Keratinocyte (primary cell): ENCODE data around the gene VTI1A. TPM values are rescaled to one million over a fixed set of nuclear protein-coding genes. Genes with fewer than 3 reads are reported as not detected.

Source experiments
- DNase-seq: peaks from one replicate; pipeline ENCODE4 v3.0.0-alpha.2; 2011; ENCODE audit warnings: low read depth, missing footprints, low spot score
- FAIRE-seq: peaks from 2 replicates; lab custom pipeline; 2011; peaks lifted over from hg19 to GRCh38; lab: Jason Lieb, UNC
- H2AFZ ChIP-seq: 2 replicates; pipeline ENCODE4 v1.6.0; 2012; ENCODE audit warnings: low read length, control low read depth, inconsistent platforms; ENCODE audit not compliant: control insufficient read depth
- H3K27ac ChIP-seq: 2 replicates; pipeline ENCODE4 v1.5.1; 2011; ENCODE audit warnings: low read length; ENCODE audit not compliant: control insufficient read depth, insufficient read depth
- H3K27me3 ChIP-seq: 3 replicates; pipeline ENCODE4 v1.6.0; 2011; ENCODE audit warnings: low read length; ENCODE audit not compliant: control insufficient read depth, insufficient read depth; ENCODE audit errors: extremely low read depth
- H3K36me3 ChIP-seq, 2 experiments: 2 replicates in 1 of 2; 3 replicates in 1 of 2; pipeline ENCODE4 v1.5.1; 2011; ENCODE audit warnings: low read length in 2 of 2, mild to moderate bottlenecking in 1 of 2; ENCODE audit not compliant: control insufficient read depth in 2 of 2, insufficient read depth in 2 of 2; ENCODE audit errors: extremely low read depth in 1 of 2
- H3K4me1 ChIP-seq: 3 replicates; pipeline ENCODE4 v1.5.1; 2011; ENCODE audit warnings: low read length; ENCODE audit not compliant: control insufficient read depth, insufficient read depth; ENCODE audit errors: extremely low read depth
- H3K4me2 ChIP-seq: 3 replicates; pipeline ENCODE4 v1.6.0; 2011; ENCODE audit warnings: low read depth, low read length; ENCODE audit not compliant: control insufficient read depth, insufficient read depth; ENCODE audit errors: extremely low read depth
- H3K4me3 ChIP-seq, 3 experiments: fragments of 200-600 bp in 1 of 3; sonication (generic) in 1 of 3; 2 replicates in 2 of 3; 3 replicates in 1 of 3; pipeline ENCODE4 v1.5.1; 2011 to 2016; ENCODE audit warnings: low read length in 3 of 3, mild to moderate bottlenecking in 3 of 3, control low read depth in 2 of 3, inconsistent platforms in 1 of 3, low read depth in 1 of 3, mixed read lengths in 1 of 3, mixed run types in 1 of 3, moderate library complexity in 1 of 3; ENCODE audit not compliant: control insufficient read depth in 2 of 3, insufficient read depth in 2 of 3; ENCODE audit errors: extremely low read depth in 1 of 3
- H3K79me2 ChIP-seq: 2 replicates; pipeline ENCODE4 v1.6.0; 2012; ENCODE audit warnings: low read length; ENCODE audit not compliant: control insufficient read depth, insufficient read depth
- H3K9ac ChIP-seq: 3 replicates; pipeline ENCODE4 v1.6.0; 2011; ENCODE audit warnings: low read length; ENCODE audit not compliant: control insufficient read depth, insufficient read depth; ENCODE audit errors: extremely low read depth
- H3K9me1 ChIP-seq: 3 replicates; pipeline ENCODE4 v1.6.0; 2011; ENCODE audit warnings: low read length; ENCODE audit not compliant: control insufficient read depth, insufficient read depth; ENCODE audit errors: extremely low read depth
- H3K9me3 ChIP-seq: 2 replicates; pipeline ENCODE4 v1.5.1; 2012; ENCODE audit warnings: low read depth, low read length; ENCODE audit not compliant: control insufficient read depth
- H4K20me1 ChIP-seq: 3 replicates; pipeline ENCODE4 v1.6.0; 2011; ENCODE audit warnings: low read length; ENCODE audit not compliant: control insufficient read depth, insufficient read depth; ENCODE audit errors: extremely low read depth
- EZH2 ChIP-seq: IDR thresholded peaks from one replicate; pipeline ENCODE4 v1.6.1; 2012; ENCODE audit warnings: inconsistent platforms, mild to moderate bottlenecking, low read length, moderate library complexity
- dilution Hi-C: fragments of 300-500 bp; cut with MboI; formaldehyde crosslinking; loops from one replicate; pipeline ENCODE4 v1.7.0; 2020; ENCODE audit warnings: low sequenced_read_pairs; ENCODE audit not compliant: extremely low pct_ligation_motif_present
- polyA plus RNA-seq, 5 experiments: library from polyadenylated mRNA; depleted of rRNA in 3 of 5; stranded (reverse) in 3 of 5; stranded (forward) in 1 of 5; unstranded in 1 of 5; fragments of >200 nt; gene quantifications; 1 replicate in 1 of 5; 2 replicates in 3 of 5; 3 replicates in 1 of 5; pipeline versions ENCODE4 v1.2.1 to v1.2.3, GENCODE V29; 2011 to 2012; ENCODE audit warnings: missing spikeins in 2 of 5, low read depth in 1 of 5, low replicate concordance in 1 of 5
- TF ChIP-seq, protein P1 (sequence below), 3 experiments: IDR thresholded peaks in 1 of 3; conservative IDR thresholded peaks in 1 of 3; optimal IDR thresholded peaks in 1 of 3; 2 replicates in 2 of 3; 3 replicates in 1 of 3; pipeline versions ENCODE3 to v1.5.1; 2011; ENCODE audit warnings: low read length in 3 of 3, mild to moderate bottlenecking in 3 of 3, moderate library complexity in 2 of 3, control low read depth in 1 of 3, inconsistent platforms in 1 of 3; ENCODE audit not compliant: insufficient read depth in 2 of 3; ENCODE audit errors: extremely low read depth in 1 of 3

Gene VTI1A
- polyA plus RNA-seq, 1 donor (not counting 4 experiments of a cell fraction or from before 2014, with no cell fraction given), result 18.5 TPM

DNA sequence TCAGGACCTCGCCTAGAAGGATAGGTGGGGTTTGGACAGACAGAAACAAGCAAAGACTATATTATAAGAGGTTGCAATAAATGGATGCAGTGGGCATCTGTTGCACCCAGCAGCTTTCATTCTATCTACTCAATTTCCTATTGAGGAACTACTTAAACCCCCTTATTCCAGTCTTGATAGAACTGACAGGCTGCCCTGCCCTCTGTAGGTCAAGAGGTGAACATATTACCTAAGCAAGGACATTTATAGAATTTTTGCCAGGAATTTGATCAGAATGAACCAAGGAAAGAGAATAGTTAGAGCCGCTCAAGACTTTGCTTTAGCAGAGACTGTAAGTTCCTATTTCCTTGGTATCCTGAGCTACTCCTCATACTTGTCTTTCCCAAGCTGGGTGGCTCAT lies 9.5 kb downstream of the VTI1A start:
- Histone ChIP-seq H3K9me1 (no peaks in the 10 kb centered on the region), H3K9me3 (no peaks in the 10 kb centered on the region), H3K27me3 (no peaks in the 10 kb centered on the region), H2AFZ (no peak overlapping the region), H3K4me3 (no peak overlapping the region), H3K9ac (no peak overlapping the region), H3K4me1 (peaks cover 14% of the 10 kb centered on the region), H3K36me3 (no peaks in the 10 kb centered on the region), H3K4me2 (no peak overlapping the region), H3K79me2 (peaks cover 16% of the 10 kb centered on the region), H3K27ac (peak overlapping the region; percentile 6), H4K20me1 (no peaks in the 10 kb centered on the region)
- dilution Hi-C loops, result no loop called here
- TF ChIP-seq, protein P1, sequence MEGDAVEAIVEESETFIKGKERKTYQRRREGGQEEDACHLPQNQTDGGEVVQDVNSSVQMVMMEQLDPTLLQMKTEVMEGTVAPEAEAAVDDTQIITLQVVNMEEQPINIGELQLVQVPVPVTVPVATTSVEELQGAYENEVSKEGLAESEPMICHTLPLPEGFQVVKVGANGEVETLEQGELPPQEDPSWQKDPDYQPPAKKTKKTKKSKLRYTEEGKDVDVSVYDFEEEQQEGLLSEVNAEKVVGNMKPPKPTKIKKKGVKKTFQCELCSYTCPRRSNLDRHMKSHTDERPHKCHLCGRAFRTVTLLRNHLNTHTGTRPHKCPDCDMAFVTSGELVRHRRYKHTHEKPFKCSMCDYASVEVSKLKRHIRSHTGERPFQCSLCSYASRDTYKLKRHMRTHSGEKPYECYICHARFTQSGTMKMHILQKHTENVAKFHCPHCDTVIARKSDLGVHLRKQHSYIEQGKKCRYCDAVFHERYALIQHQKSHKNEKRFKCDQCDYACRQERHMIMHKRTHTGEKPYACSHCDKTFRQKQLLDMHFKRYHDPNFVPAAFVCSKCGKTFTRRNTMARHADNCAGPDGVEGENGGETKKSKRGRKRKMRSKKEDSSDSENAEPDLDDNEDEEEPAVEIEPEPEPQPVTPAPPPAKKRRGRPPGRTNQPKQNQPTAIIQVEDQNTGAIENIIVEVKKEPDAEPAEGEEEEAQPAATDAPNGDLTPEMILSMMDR (optimal IDR thresholded peaks at IDR 0.05 in 1 of 3, IDR thresholded peaks at IDR 0.05 in 1 of 3, conservative IDR thresholded peaks at IDR 0.05 in 1 of 3; ENCODE audit: extremely low read depth in 1 of 3, insufficient read depth in 2 of 3, low read length in 3 of 3), result no peak
- TF ChIP-seq EZH2, result no peak
- FAIRE-seq, result no peak
- DNase-seq, result no peak

GRCh38 chr10:112460366-112460765 lies 13.4 kb downstream of the VTI1A start:
- DNase-seq, result no peak
- Histone ChIP-seq H3K4me1 (peaks cover 15% of the 10 kb centered on the region), H3K9ac (peak overlapping the region; percentile 36), H3K4me3 (no peak overlapping the region), H3K4me2 (peak overlapping the region; percentile 30), H3K9me3 (no peaks in the 10 kb centered on the region), H3K27ac (peak overlapping the region; percentile 100), H4K20me1 (no peaks in the 10 kb centered on the region), H3K27me3 (no peaks in the 10 kb centered on the region), H3K9me1 (no peaks in the 10 kb centered on the region), H3K36me3 (peaks cover 0 to 7% of the 10 kb centered on the region in 2 experiments), H3K79me2 (peaks cover 4% of the 10 kb centered on the region), H2AFZ (no peak overlapping the region)
- TF ChIP-seq, protein P1 (optimal IDR thresholded peaks at IDR 0.05 in 1 of 3, IDR thresholded peaks at IDR 0.05 in 1 of 3, conservative IDR thresholded peaks at IDR 0.05 in 1 of 3; ENCODE audit: extremely low read depth in 1 of 3, insufficient read depth in 2 of 3, low read length in 3 of 3), result no peak
- no peak for TF ChIP-seq EZH2
- FAIRE-seq, result no peak
- dilution Hi-C loops, result no loop called here
